Fibroblast of mammary gland (primary cell): ENCODE measurements around the gene XYLT2.
A peak's percentile ranks its signal among the peaks of the same experiment; 100 is the strongest.

Experiments
- DNase-seq: peaks from one replicate; pipeline ENCODE4 v3.0.0-alpha.2; 2010; ENCODE audit warnings: low read depth
- H3K4me3 ChIP-seq: 2 replicates; pipeline ENCODE4 v1.5.1; 2011; ENCODE audit warnings: low read depth, mild to moderate bottlenecking, low read length, moderate library complexity; ENCODE audit not compliant: control insufficient read depth
- CTCF ChIP-seq: conservative IDR thresholded peaks from 2 replicates; pipeline ENCODE4 v1.5.1; 2011; ENCODE audit warnings: low read depth, low read length, inconsistent platforms; ENCODE audit not compliant: control insufficient read depth, insufficient read depth

XYLT2 gene

GRCh38 chr17:50389534-50389933, 43.6 kb downstream of the XYLT2 start:
- TF ChIP-seq CTCF = no peak
- no peak for DNase-seq
- no peak overlapping the region for H3K4me3 ChIP-seq

GRCh38 chr17:50392621-50393020, 46.7 kb downstream of the XYLT2 start:
- no peak overlapping the region for H3K4me3 ChIP-seq
- TF ChIP-seq CTCF = no peak
- DNase-seq = no peak

GRCh38 chr17:50393700-50394099, 47.8 kb downstream of the XYLT2 start:
- TF ChIP-seq CTCF = no peak
- no peak for DNase-seq
- no peak overlapping the region for H3K4me3 ChIP-seq

GRCh38 chr17:50394711-50395110, 48.8 kb downstream of the XYLT2 start:
- peak overlapping the region; percentile 99 for H3K4me3 ChIP-seq
- DNase-seq = peak; percentile 27
- TF ChIP-seq CTCF = no peak

- peak; percentile 83 for DNase-seq
- H3K4me3 ChIP-seq = peak overlapping the region; percentile 99
- TF ChIP-seq CTCF = no peak
Measured at GRCh38 chr17:50396261-50397110, 50.6 kb downstream of the XYLT2 start.

GRCh38 chr17:50397111-50397918, 51.4 kb downstream of the XYLT2 start, which contains the start of gene LRRC59:
LRRC59 (minus strand) TSS chr17:50397523; CDS start chr17:50397317, 206 bp downstream.
- peak; percentile 81 for DNase-seq
- peak; percentile 66 for TF ChIP-seq CTCF

More at GRCh38 chr17:50397111-50397918, 51.4 kb downstream of the XYLT2 start, which contains the start of gene LRRC59:
- peak within 1 kb of the TSS; percentile 99 for H3K4me3 ChIP-seq
